Endothelial cell (in vitro differentiated cells): ENCODE data around the gene ERC1. TPM values are rescaled to one million over a fixed set of nuclear protein-coding genes. Genes with fewer than 3 reads are reported as not detected.

Experiments used
- DNase-seq: peaks from one replicate; pipeline ENCODE4 v3.0.0; 2021; ENCODE audit warnings: low spot score
- H3K27ac Mint-ChIP-seq: one replicate; pipeline ENCODE4 v1.8.0; 2021; ENCODE audit warnings: mixed read lengths, inconsistent platforms; ENCODE audit not compliant: unreplicated experiment
- H3K27me3 Mint-ChIP-seq: one replicate; pipeline ENCODE4 v1.8.0; 2021; ENCODE audit warnings: mild to moderate bottlenecking, moderate library complexity, mixed read lengths, inconsistent platforms; ENCODE audit not compliant: unreplicated experiment
- H3K36me3 Mint-ChIP-seq: one replicate; pipeline ENCODE4 v1.8.0; 2021; ENCODE audit warnings: mild to moderate bottlenecking, low read depth, mixed read lengths, inconsistent platforms; ENCODE audit not compliant: unreplicated experiment
- H3K4me1 Mint-ChIP-seq: one replicate; pipeline ENCODE4 v1.8.0; 2021; ENCODE audit warnings: mild to moderate bottlenecking, mixed read lengths, inconsistent platforms; ENCODE audit not compliant: unreplicated experiment
- H3K4me3 Mint-ChIP-seq: one replicate; pipeline ENCODE4 v1.8.0; 2021; ENCODE audit warnings: mild to moderate bottlenecking, mixed read lengths, inconsistent platforms; ENCODE audit not compliant: unreplicated experiment
- H3K9me3 Mint-ChIP-seq: one replicate; pipeline ENCODE4 v1.8.0; 2021; ENCODE audit warnings: mixed read lengths, inconsistent platforms; ENCODE audit not compliant: unreplicated experiment
- CTCF ChIP-seq: fragments of 200-600 bp; sonication (generic); IDR thresholded peaks from one replicate; pipeline ENCODE4 v1.5.0; 2021; ENCODE audit warnings: antibody characterized with exemption; ENCODE audit not compliant: unreplicated experiment
- total RNA-seq: library from RNA; stranded (reverse); fragmentation: NEBNext Ultra II Directional; extraction: Animal tissue kit (Norgen Biotek cat#: 25700); gene quantifications from one replicate; pipeline ENCODE4 v1.2.1, GENCODE V29; 2021; ENCODE audit not compliant: unreplicated experiment

ERC1 gene
- total RNA-seq, 1 donor from 2014 or later: 57.9 TPM

GRCh38 chr12:1318327-1319031 lies 327.5 kb downstream of the ERC1 start:
- H3K4me3 Mint-ChIP-seq: no peak overlapping the region
- H3K27ac Mint-ChIP-seq: no peak overlapping the region
- no peak for DNase-seq

GRCh38 chr12:1319212-1319611 lies 328.2 kb downstream of the ERC1 start:
- H3K27ac Mint-ChIP-seq: no peak overlapping the region
- no peaks in the 10 kb centered on the region for H3K4me1 Mint-ChIP-seq
- H3K27me3 Mint-ChIP-seq: no peaks in the 10 kb centered on the region
- no peaks in the 10 kb centered on the region for H3K36me3 Mint-ChIP-seq
- no peak for TF ChIP-seq CTCF
- no peak overlapping the region for H3K4me3 Mint-ChIP-seq
- no peaks in the 10 kb centered on the region for H3K9me3 Mint-ChIP-seq
- DNase-seq: no peak

More at GRCh38 chr12:1318327-1319031, 327.5 kb downstream of the ERC1 start:
- TF ChIP-seq CTCF: no peak
- Mint-ChIP-seq H3K4me1 (no peaks in the 10 kb centered on the region), H3K9me3 (no peaks in the 10 kb centered on the region), H3K36me3 (no peaks in the 10 kb centered on the region), H3K27me3 (no peaks in the 10 kb centered on the region)

- DNase-seq: no peak
- Mint-ChIP-seq H3K9me3 (no peaks in the 10 kb centered on the region), H3K27ac (no peak overlapping the region), H3K4me3 (no peak overlapping the region), H3K27me3 (no peaks in the 10 kb centered on the region), H3K36me3 (no peaks in the 10 kb centered on the region), H3K4me1 (no peaks in the 10 kb centered on the region)
- TF ChIP-seq CTCF: no peak
Observed at GRCh38 chr12:1320021-1320420, 329.0 kb downstream of the ERC1 start.

GRCh38 chr12:1322821-1323220 lies 331.8 kb downstream of the ERC1 start:
- no peak for DNase-seq
- Mint-ChIP-seq H3K27me3 (no peaks in the 10 kb centered on the region), H3K9me3 (no peaks in the 10 kb centered on the region), H3K4me1 (no peaks in the 10 kb centered on the region), H3K27ac (no peak overlapping the region), H3K4me3 (no peak overlapping the region), H3K36me3 (no peaks in the 10 kb centered on the region)
- no peak for TF ChIP-seq CTCF

GRCh38 chr12:1324099-1324498 lies 333.1 kb downstream of the ERC1 start:
- TF ChIP-seq CTCF: no peak
- Mint-ChIP-seq H3K4me3 (no peak overlapping the region), H3K27ac (no peak overlapping the region)

More at GRCh38 chr12:1324099-1324498, 333.1 kb downstream of the ERC1 start:
- Mint-ChIP-seq H3K36me3 (no peaks in the 10 kb centered on the region), H3K9me3 (no peaks in the 10 kb centered on the region), H3K4me1 (no peaks in the 10 kb centered on the region), H3K27me3 (no peaks in the 10 kb centered on the region)
- DNase-seq: no peak
